Fibroblast of upper back skin (primary cell): ENCODE data around the gene GPRC5B.

Experiments used
- DNase-seq: peaks from one replicate; pipeline ENCODE4 v3.0.0-alpha.2; 2013

The GPRC5B gene

DNA sequence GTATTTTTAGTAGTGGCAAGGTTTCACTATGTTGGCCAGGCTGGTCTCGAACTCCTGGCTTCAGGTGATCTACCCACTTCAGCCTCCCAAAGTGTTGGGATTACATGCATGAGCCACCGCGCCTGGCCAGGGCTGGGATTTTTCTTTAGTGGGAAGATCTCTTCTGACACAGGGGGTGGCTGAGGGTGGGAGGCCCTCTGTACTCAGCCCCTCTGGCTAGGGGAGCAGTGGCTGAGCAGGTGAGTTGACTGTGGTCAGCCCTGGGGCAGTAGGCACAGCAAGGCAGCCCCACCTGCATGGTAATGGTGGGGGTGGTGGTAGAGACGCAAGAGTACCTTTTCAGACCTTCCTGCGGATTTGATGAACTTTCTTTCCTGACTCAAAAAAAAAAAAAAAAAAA lies 12.3 kb upstream of the GPRC5B start:
- DNase-seq: no peak

DNA sequence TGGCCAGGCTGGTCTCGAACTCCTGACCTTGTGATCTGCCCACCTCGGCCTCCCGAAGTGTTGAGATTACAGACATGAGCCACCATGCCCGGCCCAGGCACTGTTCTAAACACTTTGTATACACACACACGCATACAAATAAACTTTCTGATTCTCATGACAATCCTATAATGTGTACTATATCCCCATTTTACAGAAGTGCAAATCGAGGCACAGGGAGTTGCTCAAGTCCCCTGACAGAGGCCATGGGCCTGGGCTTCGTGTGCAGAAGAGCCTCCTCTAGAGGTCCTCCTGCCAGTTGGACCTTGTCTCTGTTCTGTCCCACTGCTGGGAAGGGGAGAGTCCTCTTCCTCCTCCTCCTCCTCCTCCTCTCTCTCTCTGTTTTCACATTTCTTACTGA lies 9.9 kb upstream of the GPRC5B start:
- no peak for DNase-seq

DNA sequence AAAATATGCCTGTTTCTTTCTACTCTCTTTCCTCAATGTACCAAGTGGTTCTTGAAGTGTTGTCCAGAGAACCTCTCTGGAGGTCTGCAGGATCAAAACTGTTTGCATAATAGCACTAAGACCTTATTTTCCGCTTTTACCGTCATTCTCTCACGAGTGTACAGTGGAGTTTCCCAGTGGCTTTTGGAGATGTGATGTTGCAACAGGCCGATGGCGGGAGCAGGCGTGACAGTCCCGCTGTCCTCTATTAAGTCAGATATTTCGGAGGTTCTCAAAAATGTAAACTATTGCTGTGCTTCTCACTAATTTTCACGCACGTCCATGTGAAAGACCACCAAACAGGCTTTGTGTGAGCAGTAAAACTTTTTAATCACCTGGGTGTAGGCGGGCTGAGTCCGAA lies 8.3 kb upstream of the GPRC5B start:
- DNase-seq: no peak

DNA sequence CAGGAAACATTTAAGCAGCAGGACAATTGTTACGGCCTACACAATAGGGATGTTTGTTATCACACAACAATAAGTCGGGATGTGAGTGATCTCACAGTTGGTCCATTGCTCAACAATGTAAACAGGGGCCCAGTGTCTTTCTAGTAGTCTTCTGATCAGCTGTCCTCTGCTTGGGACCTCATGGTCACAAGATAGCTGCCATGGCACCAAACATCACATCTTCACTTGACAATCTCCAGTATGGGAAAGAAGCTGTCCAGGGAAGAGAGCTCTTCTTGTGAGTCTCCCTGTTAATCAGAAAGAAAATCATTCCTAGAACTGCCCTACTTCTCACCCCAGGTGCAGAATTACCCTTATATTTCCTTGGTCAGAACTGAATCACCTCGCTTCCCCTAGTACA lies 6.3 kb upstream of the GPRC5B start:
- DNase-seq: no peak

DNA sequence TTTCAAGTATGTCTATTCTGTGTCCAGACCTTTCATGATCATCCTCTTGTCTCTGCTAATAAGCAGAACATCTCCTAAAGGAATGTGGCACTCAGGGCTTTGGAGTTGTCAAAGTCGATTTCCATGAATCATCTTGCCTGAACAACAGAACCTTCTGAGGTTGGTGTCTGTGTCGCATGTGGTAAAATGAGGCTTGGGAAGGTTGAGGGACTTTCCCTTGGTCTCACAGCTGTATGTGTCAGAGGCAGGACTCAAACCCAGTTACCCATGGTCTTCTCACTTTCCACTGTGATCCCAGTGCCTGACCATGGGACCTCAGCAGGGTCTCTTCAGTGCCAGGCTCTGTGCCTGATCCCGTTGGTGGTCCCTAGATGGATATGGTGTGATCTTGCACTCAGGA lies 4.2 kb upstream of the GPRC5B start:
- DNase-seq: no peak

DNA sequence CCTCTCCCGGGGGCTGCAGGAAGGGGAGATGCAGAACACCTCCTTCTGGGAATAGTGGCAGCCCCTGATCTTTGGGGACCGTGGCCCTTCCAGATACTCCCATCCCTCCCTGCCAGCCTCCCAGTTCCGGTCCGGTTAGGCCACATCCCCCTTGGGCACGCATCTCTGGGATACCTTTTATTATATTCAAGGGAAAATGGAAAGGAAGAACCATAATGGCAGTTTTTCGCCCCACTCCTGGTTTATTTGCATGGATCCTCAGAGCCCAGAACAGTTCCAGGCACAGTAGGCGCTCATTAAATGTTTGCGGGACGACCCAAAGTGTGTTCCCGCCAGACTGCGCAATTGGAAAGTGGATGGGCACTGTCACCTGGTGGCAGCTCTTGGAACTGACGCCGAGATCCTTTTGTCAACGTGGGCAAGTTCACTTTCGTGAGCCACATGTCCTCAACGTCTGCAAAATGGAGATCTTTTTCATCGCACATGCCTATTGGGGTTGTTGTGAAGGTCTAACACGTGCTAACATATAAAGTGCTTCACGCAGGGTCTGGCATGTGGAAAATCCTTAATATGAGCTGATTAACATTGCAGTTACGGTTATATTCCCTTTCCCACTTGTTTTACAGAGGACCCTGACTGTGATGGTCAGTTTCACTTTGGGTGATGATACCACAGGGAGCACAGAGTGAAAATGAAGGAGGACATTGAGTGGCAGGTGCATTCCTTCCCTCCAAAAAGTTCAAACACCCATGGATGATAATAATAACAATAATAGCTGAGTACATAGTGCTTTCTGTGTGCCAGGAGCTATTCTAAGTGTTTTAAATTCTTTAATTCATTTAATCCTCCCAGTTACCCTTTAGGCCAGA lies 1.7 kb upstream of the GPRC5B start:
- DNase-seq: peak; percentile 69

DNA sequence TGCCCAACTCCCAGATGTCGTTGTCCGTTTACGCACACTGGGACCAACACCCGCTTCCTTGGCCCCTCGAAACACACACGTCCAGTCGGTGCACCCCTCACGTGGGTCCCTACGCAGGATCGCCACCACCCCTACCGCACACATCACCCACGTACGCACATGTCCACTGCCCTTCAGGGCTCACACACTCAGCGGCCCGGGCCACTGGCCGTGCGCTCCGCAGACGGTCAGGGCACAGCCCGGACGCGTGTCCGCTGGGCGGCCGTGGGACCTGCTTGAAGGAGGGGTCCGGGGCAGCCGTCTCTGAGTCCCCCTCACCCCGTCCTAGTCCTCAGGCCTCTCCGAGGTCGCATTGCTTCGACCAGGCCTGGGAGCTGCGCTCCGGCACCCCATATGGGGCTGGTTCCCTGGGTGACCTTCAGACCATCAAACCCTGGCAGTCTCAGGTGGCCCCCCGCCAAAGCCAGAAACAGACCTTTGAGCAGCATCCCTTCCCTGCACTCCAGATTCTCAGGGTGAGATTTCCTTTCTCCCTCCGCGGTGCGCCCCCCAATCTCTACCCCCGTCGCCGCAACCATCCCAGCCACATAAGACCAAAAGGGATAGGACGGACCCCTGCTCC lies 914 bp upstream of the GPRC5B start:
- DNase-seq: no peak

DNA sequence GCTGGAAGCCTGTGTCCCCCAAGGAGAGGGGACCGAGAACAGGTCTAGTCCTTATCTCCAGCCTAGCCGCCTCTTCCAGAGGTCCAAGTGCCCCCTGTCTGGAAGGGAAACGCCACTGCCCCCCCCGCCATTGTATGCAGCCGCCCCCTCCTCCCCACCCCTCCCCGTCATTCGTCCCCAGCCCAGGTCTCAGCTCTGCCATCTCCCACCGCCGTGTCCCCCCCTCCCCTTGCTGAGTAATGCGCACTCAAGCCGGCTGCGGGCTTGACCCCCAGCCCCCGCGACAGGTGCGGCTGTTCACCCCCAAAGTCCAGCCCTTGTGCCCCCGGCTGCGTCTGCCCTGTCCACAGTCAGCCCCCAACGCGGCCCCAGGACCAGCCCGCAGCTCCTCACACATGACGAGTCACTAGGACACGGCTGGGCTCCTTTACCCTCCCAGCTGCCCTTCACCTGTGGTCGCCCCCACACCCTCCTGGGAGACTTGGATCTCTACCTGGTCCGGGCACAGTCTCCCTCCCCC lies 622 bp downstream of the GPRC5B start:
- DNase-seq: no peak

DNA sequence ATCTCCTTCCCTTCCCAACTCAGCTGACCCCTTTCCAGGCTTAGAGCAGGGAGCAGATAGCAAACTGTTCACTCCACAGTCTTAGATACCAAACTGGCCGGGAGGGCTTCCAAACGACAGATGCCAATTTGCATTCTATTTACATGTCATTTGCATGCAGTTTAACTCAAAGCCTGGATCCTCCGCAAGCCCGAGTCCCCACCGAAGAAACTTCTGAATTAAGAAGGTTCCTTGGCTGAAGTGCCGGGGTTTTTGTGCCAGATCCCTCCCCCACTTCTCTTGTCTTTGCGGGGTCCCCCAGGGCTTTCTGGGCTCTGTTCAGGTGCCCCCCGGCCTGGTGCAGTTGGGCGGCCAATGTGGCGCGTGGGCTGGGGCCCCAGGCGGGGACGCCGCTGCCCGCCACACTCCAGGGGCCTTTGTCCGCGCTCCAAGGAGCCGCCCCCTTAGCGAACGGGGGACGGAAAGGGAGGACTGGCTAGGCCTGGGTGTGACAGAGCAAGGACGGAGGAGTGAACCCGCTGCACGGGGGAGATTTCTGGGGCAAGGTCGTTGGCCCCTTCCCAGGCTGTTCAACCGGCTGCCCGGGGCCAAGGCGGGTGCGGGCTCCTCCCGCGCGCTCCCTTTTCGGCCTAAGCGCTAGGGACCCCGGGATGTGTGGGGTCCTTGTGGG lies 1.2 kb downstream of the GPRC5B start:
- no peak for DNase-seq

DNA sequence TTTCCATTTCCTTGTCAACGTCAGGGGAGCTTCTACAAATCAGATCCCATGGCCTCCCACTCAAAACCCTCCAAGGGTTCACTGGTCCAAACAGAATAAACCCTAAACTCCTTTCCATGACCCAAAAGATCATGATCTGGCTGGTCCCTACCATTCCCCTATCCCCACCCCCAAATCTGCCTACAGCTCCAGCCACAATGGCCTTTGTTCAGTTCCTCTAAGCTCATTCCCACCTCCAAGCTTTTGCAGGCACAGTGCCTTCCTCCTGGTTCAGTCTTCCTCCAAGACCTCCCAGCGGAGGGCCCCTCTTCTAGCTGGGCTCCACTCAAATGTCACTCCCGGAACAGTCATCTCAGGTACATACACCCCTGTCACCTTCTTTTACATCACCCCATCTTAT lies 2.0 kb downstream of the GPRC5B start:
- no peak for DNase-seq

DNA sequence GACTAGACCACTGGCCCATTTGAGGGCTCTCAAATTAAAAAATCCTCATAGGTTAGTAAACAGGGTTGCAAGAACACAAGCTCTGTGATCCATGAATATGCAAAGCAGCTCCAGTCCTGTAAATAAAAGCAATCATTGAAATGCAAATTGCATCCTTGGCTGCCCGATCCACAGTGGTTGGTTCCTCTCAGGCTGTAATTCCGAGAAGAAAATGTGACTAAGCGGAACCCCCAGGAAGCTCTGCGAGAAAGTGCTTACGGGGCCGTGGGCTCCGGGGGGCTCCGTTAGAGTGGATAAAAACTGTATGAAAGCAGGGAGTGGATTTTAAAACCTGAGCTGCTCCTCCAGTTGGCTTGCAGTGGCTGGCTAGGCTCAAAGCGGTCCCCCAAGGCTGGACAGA lies 2.5 kb downstream of the GPRC5B start:
- DNase-seq: no peak

DNA sequence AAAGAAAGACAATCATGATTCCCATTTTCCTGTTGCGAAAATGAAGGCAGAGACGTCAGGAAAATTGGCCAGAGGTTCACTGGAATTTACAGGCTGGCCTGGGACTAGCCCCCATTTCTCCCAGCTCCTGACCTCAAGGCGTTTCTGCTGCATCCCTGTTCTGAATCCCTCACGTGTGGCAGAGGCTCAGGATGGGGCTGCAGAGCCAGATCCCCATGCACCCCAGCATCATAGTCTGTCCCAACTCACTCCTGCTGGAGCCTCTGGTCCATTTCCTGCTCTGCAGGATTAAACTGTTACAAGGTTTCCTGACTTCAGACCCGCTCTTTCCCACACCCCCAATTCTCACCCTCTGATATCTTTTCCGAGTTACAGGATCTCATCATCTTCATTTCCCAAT lies 2.9 kb downstream of the GPRC5B start:
- no peak for DNase-seq

DNA sequence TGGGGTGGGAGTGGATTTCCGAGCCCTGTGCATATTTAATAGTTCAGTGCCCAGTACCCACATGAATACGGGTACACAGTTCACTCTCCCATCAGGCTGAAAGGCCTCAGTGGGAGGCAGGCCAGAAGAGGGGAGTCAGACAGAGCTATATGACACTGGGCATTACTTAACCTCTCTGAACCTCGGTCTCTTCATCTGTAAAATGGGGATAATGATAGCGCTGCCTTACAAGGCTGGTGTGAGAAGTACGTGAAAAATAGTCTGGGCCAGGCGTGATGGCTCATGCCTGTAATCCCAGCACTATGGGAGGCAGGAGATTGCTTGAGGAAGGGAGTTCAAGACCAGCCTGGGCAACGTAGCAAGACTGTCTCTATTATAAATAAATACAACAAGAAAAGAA lies 3.6 kb downstream of the GPRC5B start:
- no peak for DNase-seq

DNA sequence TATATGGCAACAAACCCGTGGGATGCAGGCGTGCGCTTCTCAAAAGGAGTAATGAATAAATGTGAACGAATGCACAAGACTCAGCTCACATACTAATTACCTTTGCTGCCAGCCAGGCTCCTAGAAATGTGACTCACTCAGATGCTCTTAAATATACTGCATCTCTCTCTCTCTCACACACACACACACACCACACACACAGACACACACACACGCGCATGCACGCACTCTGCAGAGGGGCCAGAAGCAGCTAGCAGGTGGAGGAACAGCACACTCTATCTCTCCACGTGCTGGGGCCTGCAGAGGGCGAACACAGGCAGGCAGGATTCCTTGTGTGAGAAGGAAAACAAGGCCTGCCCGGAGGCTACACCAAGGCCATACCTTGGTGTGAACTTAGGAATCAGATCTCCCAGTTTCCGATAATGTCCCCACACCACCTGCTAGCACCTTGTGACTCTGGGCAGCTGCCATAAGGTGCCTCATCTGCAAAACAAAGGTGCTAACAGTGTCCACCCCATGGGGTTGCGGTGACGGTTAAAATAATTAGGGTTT lies 5.3 kb downstream of the GPRC5B start:
- DNase-seq: peak; percentile 22

DNA sequence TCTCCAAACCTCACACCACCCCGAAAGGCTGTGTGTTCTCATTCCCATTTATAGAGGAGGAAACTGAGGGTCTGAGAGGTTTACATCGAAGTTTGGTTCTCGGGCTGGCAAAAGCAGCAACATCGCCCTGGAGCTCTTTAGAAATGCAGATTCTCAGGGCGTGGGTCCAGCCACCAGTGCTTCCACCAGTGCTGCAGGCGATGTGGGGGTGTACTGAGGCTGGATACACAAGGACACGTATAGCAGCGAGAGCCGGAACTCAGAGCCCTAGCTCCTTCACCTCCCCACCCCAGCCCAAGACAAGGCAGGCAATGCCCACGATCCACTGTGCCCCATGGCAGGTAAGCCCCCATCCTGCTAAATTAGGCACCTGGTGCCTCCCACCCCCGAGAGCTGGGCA lies 5.9 kb downstream of the GPRC5B start:
- no peak for DNase-seq

DNA sequence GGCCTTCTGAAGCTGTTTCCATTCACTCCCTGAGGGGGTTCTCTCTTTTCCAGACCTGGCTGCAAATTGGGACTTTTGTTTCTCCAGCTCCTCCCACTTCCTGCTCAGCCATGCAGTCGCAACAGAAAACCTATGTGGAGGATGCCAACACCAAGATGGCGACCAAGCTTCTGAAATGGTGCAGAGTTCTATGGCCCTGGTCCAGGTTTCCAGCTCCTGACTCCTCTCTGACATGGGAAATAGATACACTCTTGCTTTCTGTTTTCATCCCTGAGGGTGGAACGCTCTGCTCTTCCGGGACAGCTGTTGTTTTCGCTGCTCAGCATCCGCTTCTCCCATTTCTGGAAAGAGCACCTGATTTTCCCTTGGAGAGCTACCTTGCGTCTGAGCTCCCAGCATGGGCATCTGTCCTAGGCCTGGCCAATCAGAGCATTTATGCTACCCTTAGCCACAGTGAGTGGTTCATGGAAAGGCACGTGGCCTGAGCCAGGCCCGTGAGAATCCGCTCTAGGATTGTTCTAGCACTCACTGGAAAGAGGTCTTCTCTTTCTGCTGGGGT lies 8.1 kb downstream of the GPRC5B start:
- no peak for DNase-seq

DNA sequence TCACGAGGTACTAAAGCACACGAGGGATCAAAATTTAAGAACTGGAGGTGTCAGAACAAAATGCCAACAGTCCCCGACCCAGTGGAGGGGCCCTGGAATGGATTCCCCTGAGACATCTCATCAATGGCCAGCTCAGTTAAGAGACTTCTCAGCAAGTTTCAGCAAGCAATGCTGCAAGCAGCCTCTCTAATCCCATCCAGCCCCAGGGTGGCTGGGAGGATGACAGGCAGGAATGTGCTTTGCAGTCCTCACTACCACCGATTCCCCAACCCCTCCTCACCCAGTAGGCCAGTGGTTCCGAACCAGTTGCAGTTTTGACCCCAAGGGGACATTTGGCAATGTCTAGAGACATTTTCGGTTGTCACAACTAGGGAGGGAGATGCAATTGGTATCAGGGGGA lies 8.7 kb downstream of the GPRC5B start:
- DNase-seq: no peak

DNA sequence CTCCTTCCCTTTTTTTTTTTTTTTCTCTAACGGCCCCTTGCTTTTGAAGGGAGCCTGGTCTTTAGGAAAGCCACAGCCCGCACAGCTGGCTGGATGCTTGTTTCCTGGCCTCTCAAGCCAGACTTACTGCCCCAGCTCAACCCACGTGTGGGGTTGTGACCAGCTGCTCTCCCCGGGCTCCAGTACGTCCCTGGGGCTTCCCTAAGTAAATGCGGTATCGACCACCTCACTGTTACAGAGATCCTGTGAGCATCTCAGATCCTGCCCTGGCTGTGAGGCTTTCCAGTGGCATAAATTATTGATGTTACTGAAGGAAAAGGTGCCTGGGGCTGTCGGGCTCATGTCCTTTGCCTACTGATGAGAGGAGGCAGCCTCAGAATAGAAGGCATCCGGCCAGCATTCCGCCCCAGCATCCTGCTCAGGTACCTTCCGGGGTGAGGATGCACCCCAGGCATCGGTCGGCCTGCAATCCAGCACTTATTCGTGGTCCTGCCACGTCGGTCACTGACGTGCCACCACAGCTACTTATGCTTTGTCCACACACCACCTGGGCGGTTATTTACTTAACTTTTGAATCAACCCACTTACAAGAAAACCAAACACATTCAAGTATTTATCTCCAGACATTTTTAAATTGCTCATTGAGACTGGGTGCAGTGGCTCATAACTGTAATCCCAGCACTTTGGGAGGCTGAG lies 9.6 kb downstream of the GPRC5B start:
- no peak for DNase-seq

DNA sequence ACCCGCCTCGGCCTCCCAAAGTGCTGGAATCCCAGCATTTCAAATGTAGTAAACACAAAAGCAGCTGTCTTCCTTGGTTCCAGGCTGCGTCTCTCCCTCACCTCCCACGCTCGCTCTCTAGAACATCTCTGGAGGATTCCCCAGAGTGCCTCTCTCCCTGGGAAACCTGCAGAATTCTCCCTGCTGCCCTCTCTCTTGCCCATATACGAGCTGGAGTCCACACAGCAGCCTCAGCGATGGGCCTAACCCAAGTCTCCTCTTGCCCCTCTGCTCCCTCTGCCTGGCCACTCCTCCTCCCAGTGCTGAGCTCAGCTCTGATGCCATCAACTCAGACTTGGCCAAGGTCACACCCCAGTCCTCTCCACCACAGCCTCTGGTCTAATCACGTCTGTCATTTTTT lies 10.6 kb downstream of the GPRC5B start:
- DNase-seq: no peak

DNA sequence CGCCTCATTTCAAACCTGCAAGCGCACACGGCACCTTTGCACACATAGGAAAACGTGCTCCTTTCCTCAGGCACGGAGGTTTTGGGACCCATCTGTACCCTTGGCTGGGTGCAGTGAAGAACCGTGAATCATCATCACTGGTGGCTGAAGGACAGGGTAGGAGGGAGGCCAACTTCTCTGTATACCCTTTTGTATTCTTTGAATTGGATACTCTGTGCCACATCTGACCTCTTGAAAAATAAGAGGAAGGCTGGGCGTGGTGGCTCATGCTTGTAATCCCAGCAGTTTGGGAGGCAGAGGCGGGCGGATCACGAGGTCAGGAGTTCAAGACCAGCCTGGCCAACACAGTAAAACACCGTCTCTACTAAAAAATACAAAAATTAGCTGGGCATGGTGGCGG lies 11.7 kb downstream of the GPRC5B start:
- no peak for DNase-seq

DNA sequence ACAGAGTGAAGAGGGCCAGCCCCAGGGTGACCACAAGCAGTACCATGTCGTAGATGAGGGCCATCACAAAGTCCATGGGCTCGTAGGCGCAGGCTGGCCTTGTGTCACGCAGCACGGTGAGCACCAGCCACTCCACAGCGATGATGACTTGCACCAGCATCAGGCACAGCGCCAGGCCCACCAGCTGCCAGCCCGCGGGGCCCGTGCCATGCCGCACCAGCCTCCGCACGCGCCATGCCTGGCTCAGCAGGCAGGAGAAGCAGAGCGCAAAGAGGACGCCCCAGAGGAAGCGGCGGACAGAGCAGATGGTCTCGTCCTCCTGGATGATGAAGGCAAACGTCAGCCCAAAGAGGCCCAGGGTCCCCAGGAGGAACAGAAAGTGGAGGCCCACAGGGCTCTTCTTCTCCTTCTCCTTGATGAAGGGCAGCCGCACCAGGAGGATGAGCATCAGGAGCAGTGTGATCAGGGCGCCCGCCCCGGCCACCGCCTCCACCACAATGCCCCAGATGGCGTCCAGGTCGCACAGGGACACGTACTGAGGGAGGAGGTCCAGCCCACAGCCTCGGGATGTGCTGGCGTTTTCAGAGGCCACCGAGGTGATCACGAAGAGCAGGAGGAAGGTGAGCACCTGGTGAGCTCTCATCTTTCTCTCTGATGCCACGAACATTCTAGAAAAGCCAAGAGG lies 12.3 kb downstream of the GPRC5B start:
- DNase-seq: no peak

DNA sequence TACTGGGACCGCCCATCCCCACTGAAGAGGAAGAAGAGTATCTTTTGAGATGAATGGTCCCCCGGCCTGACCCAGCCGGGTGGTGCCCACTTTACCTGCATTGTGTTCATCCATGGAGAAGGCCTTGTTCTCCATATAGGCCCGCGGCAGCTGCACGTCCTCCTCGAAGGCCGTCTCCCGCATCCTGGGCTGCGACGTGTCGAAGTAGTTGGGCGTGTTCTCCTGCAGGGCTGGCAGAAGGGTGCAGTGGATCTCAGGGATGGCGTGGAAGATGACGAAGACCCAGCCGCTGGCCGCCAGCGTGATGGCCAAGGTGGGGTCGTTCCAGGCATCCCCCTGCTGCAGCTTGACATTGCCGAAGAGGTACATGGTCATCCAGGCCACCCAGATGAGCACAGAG lies 12.9 kb downstream of the GPRC5B start:
- DNase-seq: no peak
